ACC112 (cell line): ENCODE results near the gene NAGK.
A peak's percentile ranks its signal among the peaks of the same experiment; 100 is the strongest.
"Not testable (repeated sequence)": the region's sequence is repeated elsewhere in the genome, so short reads cannot be mapped to it uniquely, and the experiment has no call there.

ENCODE experiments used
- H2AFZ ChIP-seq: fragments of 200-600 bp; sonication (generic); one replicate; pipeline ENCODE4 v1.6.0; 2017; ENCODE audit warnings: antibody characterized with exemption, low read length; ENCODE audit not compliant: unreplicated experiment
- H3K27ac ChIP-seq: fragments of 200-600 bp; sonication (generic); 2 replicates; pipeline ENCODE4 v1.5.1; 2014; ENCODE audit warnings: low read depth, mild to moderate bottlenecking, antibody characterized with exemption, low read length, moderate library complexity
- H3K27me3 ChIP-seq: fragments of 200-600 bp; sonication (generic); 2 replicates; pipeline ENCODE4 v1.6.1; 2014; ENCODE audit warnings: mild to moderate bottlenecking, antibody characterized with exemption, low read length, moderate library complexity, mixed read lengths; ENCODE audit not compliant: insufficient read depth
- H3K36me3 ChIP-seq: fragments of 200-600 bp; sonication (generic); 2 replicates; pipeline ENCODE4 v1.6.1; 2016; ENCODE audit warnings: mild to moderate bottlenecking, antibody characterized with exemption, low read length, moderate library complexity, mixed read lengths; ENCODE audit not compliant: insufficient read depth
- H3K4me1 ChIP-seq: fragments of 200-600 bp; sonication (generic); one replicate; pipeline ENCODE4 v1.6.1; 2016; ENCODE audit warnings: low read length, mixed read lengths; ENCODE audit not compliant: insufficient read depth, unreplicated experiment, control insufficient read depth
- H3K4me3 ChIP-seq: fragments of 200-600 bp; sonication (generic); 2 replicates; pipeline ENCODE4 v1.5.1; 2014; ENCODE audit warnings: mild to moderate bottlenecking, low read depth, low read length
- H3K79me2 ChIP-seq: fragments of 200-600 bp; sonication (generic); one replicate; pipeline ENCODE4 v1.6.0; 2016; ENCODE audit warnings: low read length; ENCODE audit not compliant: control insufficient read depth, unreplicated experiment, insufficient read depth

NAGK gene

GRCh38 chr2:71068218-71069035 lies at the start of gene NAGK:
Gene NAGK, plus strand, starts transcription at chr2:71068648. Its CDS starts 36 bp downstream, at chr2:71068684.
- Histone ChIP-seq H3K4me3 (peak within 1 kb of the TSS; percentile 88), H3K27ac (peak within 1 kb of the TSS; percentile 84), H2AFZ (peak within 1 kb of the TSS; percentile 83), H3K79me2 (peaks cover 44% of the 10 kb centered on the region), H3K4me1 (peaks cover 21% of the 10 kb centered on the region), H3K36me3 (no peaks in the 10 kb centered on the region), H3K27me3 (peaks cover 4% of the 10 kb centered on the region; the same call in 1 of the 2 replicates)

DNA sequence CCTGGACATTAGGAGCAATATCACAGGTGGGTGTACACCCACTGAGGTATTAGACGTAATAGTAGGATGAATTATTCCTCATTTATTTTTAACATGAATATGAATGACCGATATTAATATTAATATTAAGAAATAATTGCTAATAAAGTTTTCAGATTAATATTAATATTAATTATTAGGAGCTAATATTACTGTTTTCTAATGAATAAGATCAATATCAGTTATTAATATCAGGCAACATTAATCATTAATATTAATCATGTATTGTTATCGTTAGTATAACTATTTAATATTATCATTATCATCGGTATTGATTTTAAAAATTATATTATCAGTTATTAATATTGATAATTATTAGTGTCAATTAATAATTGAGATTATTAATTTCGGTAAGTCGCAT lies 48.5 kb upstream of the NAGK start:
- not testable (repeated sequence) for H3K4me3 ChIP-seq, H3K36me3 ChIP-seq, H3K79me2 ChIP-seq, H3K4me1 ChIP-seq, H2AFZ ChIP-seq, H3K27me3 ChIP-seq, H3K27ac ChIP-seq

GRCh38 chr2:71021394-71021793 lies 47.1 kb upstream of the NAGK start:
- not testable (repeated sequence) for H2AFZ ChIP-seq, H3K4me1 ChIP-seq, H3K27me3 ChIP-seq, H3K27ac ChIP-seq, H3K4me3 ChIP-seq, H3K36me3 ChIP-seq, H3K79me2 ChIP-seq

DNA sequence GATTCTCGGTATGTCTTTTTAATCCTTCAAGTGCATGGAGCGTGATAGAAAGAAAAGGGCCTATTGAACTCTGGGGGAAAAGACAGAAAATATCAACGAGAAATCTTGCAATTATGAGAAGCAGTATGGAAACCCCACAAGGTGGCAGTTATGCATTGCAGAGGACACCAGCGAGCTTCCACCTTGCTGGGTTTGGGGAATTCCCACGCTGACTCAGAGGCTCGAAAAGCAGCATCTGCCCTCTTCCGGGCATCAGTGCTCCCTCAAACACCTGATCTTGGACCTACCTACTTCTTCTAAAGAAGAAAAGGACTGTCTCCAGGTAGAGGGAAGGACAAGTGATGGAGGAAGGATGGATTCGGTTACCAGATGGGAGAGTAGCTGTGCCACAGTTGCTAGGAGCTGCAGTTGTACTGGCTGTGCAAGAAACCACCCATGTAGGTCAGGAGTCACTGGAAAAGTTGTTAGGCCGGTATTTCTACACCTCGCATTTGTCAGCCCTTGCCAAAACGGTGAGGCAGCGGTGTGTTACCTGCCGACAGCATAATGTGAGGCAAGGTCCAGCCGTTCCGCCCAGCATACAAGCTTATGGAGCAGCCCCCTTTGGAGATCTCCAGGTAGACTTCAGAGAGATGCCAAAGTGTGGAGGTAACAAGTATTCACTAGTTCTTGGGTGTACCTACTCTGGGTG lies 44.8 kb upstream of the NAGK start:
- not testable (repeated sequence) for H3K79me2 ChIP-seq, H3K4me1 ChIP-seq, H3K4me3 ChIP-seq, H3K27me3 ChIP-seq, H2AFZ ChIP-seq, H3K27ac ChIP-seq, H3K36me3 ChIP-seq

DNA sequence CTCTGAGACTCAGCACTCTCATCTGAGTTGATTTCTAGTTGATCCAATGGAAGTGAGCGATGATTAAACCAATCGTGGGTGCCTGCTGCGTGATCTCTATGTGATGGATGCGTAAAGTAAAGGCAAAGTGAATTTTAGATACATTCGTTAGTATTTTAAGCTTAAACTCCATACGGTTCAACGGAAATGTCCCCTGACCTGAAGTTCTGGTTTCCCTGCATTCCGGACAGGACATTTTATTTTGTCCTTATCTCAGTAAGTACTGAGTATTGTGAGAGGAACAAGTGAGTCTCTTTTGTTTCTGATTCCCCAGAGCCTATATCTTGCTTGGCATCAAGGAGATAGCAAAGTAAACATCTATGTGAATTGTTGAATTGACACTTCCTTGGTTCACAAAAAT lies 32.2 kb upstream of the NAGK start:
- peaks cover 12% of the 10 kb centered on the region; the same call in 1 of the 2 replicates for H3K27me3 ChIP-seq
- not testable (repeated sequence) for H3K4me3 ChIP-seq, H3K27ac ChIP-seq, H3K79me2 ChIP-seq, H3K36me3 ChIP-seq, H3K4me1 ChIP-seq, H2AFZ ChIP-seq

GRCh38 chr2:71042287-71042686 lies 26.2 kb upstream of the NAGK start:
- no peak overlapping the region for H3K27ac ChIP-seq
- H3K36me3 ChIP-seq, result no peaks in the 10 kb centered on the region
- peaks cover under 1% of the 10 kb centered on the region for H3K4me1 ChIP-seq
- H3K4me3 ChIP-seq, result no peak overlapping the region
- 0 out of 2 replicates have a peak, but pooled peaks cover 2% of the 10 kb centered on the region for H3K27me3 ChIP-seq
- H2AFZ ChIP-seq, result no peak overlapping the region
- no peaks in the 10 kb centered on the region for H3K79me2 ChIP-seq

DNA sequence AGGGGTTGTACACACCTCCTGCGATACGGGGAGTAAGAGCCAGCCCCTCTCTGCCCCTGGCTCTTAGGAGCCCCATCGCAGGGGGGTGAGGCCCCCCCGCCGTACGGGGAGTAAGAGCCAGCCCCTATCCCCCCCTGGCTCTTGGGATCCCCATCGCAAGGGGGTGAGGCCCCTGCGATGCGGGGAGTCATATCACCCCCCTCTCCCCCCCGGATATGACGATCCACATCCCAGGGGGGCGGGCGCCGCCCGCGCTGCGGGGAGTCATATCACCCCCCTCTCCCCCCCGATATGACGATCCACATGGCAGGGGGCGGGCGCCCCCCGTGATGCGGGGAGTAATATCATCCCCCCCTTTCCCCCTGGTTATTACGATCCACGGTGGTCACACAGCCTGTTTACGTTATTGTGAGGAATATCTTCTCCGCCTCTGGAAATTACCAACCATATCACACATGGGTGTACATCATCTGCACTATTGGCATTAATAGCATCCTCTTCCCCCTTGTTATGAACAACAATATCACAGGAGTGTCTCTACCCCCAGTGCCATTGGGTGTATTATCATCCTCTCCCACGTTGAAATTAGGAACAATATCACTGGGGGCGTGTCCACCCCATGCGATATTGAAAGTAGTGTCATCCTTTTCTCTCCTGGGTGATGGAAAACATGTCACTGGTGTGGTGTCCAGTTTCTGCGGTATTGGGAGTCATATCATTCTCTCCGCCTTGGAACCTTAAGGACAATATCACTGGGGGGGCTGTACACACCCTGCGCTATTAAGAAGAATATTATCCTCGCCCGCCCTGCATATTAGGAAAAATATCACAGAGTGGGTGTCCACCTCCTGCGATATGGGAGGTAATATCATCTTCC lies 24.7 kb upstream of the NAGK start:
- H3K27ac ChIP-seq, result no peak overlapping the region
- H3K4me3 ChIP-seq, result no peak overlapping the region
- no peaks in the 10 kb centered on the region for H3K79me2 ChIP-seq
- no peak overlapping the region for H2AFZ ChIP-seq
- H3K36me3 ChIP-seq, result no peaks in the 10 kb centered on the region
- H3K27me3 ChIP-seq, result no peaks in the 10 kb centered on the region
- H3K4me1 ChIP-seq, result peaks cover 4% of the 10 kb centered on the region

DNA sequence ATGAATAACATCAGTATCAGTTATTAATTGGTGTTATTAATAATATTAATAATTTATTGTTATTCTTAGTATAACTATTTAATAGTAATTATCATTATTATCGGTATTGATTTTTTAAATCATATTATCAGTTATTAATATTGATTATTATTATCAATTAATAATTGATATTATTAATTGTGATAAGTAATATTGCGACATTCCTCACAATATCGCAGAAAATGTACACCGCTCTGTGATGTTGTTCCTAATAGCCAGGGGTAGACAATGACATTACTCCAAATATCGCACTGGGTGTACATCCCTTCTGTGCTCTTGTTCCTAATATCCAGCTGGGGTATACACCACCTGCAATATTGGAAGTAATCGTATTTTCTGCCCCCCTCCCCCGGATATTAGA lies 23.3 kb upstream of the NAGK start:
- H3K4me3 ChIP-seq, result no peak overlapping the region
- H3K36me3 ChIP-seq, result no peaks in the 10 kb centered on the region
- no peaks in the 10 kb centered on the region for H3K79me2 ChIP-seq
- no peak overlapping the region for H3K27ac ChIP-seq
- H3K27me3 ChIP-seq, result 0 out of 2 replicates have a peak, but pooled peaks cover 4% of the 10 kb centered on the region
- H3K4me1 ChIP-seq, result peaks cover 4% of the 10 kb centered on the region
- no peak overlapping the region for H2AFZ ChIP-seq

DNA sequence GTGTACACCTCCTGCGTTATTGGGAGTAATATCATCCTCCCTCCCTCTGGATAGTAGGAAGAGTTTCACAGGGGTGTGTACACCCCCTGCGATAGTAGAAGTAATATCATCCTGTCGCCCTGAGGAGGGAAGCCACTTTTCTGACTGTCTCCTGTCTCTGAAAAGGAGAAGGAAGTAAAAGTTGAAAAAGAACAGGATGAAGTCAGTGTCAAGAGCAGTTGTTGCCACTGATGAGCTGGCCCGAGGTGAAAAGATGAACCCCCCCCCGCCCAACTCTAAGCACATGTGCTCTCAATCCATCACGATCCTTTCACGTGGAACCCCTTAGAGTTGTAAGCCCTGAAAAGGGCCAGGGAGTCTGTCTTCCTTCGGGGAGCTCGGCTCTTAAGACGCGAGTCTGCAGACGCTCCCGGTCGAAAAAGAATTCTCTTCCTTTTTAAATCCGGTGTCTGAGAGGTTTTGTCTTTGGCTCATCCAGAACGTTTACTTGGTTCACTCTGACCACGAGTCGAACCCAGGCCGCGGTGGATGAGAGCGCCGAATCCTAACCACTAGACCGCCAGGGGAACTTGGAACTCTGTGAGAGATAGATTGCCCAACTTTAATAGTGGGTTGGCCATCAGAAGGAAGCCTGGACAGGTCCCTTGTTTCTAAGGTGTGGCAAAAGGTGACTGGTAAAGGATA lies 22.4 kb upstream of the NAGK start:
- H3K27ac ChIP-seq, result no peak overlapping the region
- no peaks in the 10 kb centered on the region for H3K79me2 ChIP-seq
- H3K36me3 ChIP-seq, result no peaks in the 10 kb centered on the region
- H3K27me3 ChIP-seq, result 0 out of 2 replicates have a peak, but pooled peaks cover 5% of the 10 kb centered on the region
- H2AFZ ChIP-seq, result no peak overlapping the region
- H3K4me3 ChIP-seq, result no peak overlapping the region
- H3K4me1 ChIP-seq, result peaks cover 4% of the 10 kb centered on the region

GRCh38 chr2:71048096-71048495 lies 20.4 kb upstream of the NAGK start:
- H2AFZ ChIP-seq, result no peak overlapping the region
- no peak overlapping the region for H3K4me3 ChIP-seq
- no peak overlapping the region for H3K27ac ChIP-seq
- H3K4me1 ChIP-seq, result peaks cover 4% of the 10 kb centered on the region
- no peaks in the 10 kb centered on the region for H3K79me2 ChIP-seq
- H3K36me3 ChIP-seq, result no peaks in the 10 kb centered on the region
- 0 out of 2 replicates have a peak, but pooled peaks cover 5% of the 10 kb centered on the region for H3K27me3 ChIP-seq
